BLaER1 treated with 17β-estradiol and CSF1 and Interleukin-3, amounts not matched to agents 10 nM and 100 nM (cell line): Measurements from ENCODE around the gene ARID1B.
A peak's percentile ranks its signal among the peaks of the same experiment; 100 is the strongest.

ENCODE experiments used
- H3K27ac ChIP-seq, 11 experiments: shearing (Covaris generic); formaldehyde crosslinking; 2 replicates each; pipeline ENCODE4 v1.8.1; 2022
- H3K27me3 ChIP-seq, 11 experiments: shearing (Covaris generic); formaldehyde crosslinking; 2 replicates each; pipeline ENCODE4 v1.8.1; 2022
- H3K36me3 ChIP-seq, 11 experiments: shearing (Covaris generic); formaldehyde crosslinking; 2 replicates each; pipeline ENCODE4 v1.8.1; 2022
- H3K4me1 ChIP-seq, 10 experiments: shearing (Covaris generic); formaldehyde crosslinking; 2 replicates each; pipeline ENCODE4 v1.8.1; 2022
- H3K4me2 ChIP-seq, 11 experiments: shearing (Covaris generic); formaldehyde crosslinking; 2 replicates each; pipeline ENCODE4 v1.8.1; 2022
- H3K4me3 ChIP-seq, 10 experiments: shearing (Covaris generic); formaldehyde crosslinking; 2 replicates each; pipeline ENCODE4 v1.8.1; 2022
- H3K9ac ChIP-seq, 11 experiments: shearing (Covaris generic); formaldehyde crosslinking; 2 replicates each; pipeline ENCODE4 v1.8.1; 2022
- H3K9me3 ChIP-seq, 11 experiments: shearing (Covaris generic); formaldehyde crosslinking; replicated peaks in 1 of 11; 2 replicates each; pipeline ENCODE4 v1.8.1; 2022
- H4K20me1 ChIP-seq, 11 experiments: shearing (Covaris generic); formaldehyde crosslinking; 2 replicates each; pipeline ENCODE4 v1.8.1; 2022
- Cebpa-rat ChIP-seq, 11 experiments: shearing (Covaris generic); IDR thresholded peaks; 2 replicates each; pipeline ENCODE4 v1.8.1; 2022

Gene ARID1B

DNA sequence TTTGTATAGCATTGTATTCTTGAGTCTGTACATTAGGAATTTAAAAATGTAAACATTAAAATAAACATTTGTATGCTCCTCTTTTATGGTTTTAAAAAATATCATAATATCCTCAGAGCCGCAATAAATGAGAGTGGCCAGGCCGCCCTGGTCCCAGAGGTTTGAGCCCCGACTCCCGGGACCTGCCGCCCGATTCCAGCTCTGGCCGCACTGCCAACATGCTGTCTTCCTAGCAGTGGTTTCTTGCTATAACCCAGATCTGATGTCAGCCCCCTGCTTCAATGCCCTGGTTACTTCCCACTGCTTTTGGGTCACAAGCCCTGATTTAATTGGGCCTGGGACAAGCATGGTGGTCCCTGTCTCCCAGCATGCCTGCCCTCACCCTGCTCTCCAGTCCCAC is 5.4 kb upstream of the ARID1B start:
- no peaks in the 10 kb centered on the region for H3K9me3 ChIP-seq
- no peak overlapping the region for H3K9ac ChIP-seq
- no peak overlapping the region for H3K4me3 ChIP-seq
- H3K27ac ChIP-seq = no peak overlapping the region
- H3K36me3 ChIP-seq = no peaks in the 10 kb centered on the region
- no peaks in the 10 kb centered on the region for H3K27me3 ChIP-seq
- no peaks in the 10 kb centered on the region for H4K20me1 ChIP-seq
- no peak overlapping the region for H3K4me2 ChIP-seq
- H3K4me1 ChIP-seq = peaks cover 18 to 31% (median 23%) of the 10 kb centered on the region in 10 experiments
- no peak for TF ChIP-seq Cebpa-rat (IDR thresholded peaks at IDR 0.05)

DNA sequence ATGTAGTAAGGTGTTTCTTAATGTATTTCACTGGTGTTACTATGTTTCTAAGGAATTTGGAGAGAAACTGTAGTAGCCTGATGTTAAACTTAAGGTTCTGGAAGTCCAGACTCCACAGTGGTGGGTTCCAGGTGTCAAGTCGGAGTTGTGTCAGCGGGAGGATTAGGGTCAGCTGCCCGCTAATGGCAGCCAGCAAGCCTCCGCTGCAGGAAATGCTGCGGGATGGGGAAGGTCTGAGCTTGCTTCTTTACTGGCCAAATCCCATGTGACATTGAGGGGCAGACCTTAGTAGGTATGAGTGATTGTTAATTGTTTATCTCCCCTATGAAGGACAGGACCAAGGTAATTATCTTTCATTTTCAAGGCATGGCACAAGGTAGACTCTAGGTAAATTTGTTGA is 3.7 kb upstream of the ARID1B start:
- peaks cover 18 to 25% (median 23%) of the 10 kb centered on the region in 10 experiments for H3K4me1 ChIP-seq
- no peak overlapping the region for H3K4me2 ChIP-seq
- no peaks in the 10 kb centered on the region for H3K9me3 ChIP-seq
- H3K4me3 ChIP-seq = no peak overlapping the region
- H3K36me3 ChIP-seq = no peaks in the 10 kb centered on the region
- no peak overlapping the region for H3K9ac ChIP-seq
- no peak for TF ChIP-seq Cebpa-rat (IDR thresholded peaks at IDR 0.05)
- H3K27me3 ChIP-seq = no peaks in the 10 kb centered on the region
- no peaks in the 10 kb centered on the region for H4K20me1 ChIP-seq
- no peak overlapping the region for H3K27ac ChIP-seq

DNA sequence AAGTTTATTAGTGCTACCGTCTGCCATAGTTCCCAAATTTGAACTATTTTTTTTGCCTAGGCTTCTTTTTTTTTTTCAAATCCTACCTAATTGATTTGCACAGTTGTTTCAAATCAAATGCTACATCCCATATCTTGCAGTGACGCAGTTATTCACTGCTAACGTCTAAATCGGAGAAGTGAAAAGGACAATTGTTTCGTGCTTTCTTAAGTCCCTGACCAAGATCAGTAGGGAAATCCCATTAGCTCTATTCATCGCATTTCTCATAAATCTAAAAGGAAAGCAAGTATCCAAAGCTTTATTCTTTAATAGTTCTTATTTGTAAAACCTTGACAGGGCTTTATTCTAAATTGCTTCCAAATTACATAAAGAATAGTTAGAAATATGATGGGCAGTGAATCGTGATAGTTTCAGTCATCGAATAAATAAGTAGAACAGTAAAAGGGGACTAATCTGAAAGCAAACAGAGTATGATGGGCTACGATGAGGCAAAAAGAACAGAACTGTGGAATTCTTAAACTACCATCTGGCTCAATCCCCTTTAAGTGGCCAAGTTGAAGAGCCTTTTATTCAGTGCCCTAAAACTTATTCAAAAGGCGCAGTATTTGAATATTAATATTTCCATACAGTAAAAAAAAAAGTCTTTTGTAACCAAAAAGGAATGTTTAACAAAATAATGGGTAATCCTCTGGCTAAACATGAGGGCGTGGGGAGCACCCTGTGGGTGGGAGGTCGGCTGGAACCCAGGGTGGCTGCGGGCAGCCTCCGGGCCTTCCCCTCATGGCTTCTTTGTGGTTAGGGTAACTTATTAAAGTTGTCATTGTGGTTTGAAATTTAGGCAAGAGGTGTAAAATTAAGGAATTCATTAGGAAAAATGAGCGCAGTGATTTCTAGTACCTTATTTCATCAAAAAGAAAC is 3.0 kb upstream of the ARID1B start:
- Histone ChIP-seq H3K27me3 (no peaks in the 10 kb centered on the region), H3K27ac (no peak overlapping the region), H4K20me1 (no peaks in the 10 kb centered on the region), H3K36me3 (no peaks in the 10 kb centered on the region), H3K9ac (peak overlapping the region in 1 of 11 experiments; percentile 62; a peak in 1 of 22 replicates), H3K4me3 (no peak overlapping the region), H3K4me1 (peaks cover 18 to 25% (median 23%) of the 10 kb centered on the region in 10 experiments), H3K9me3 (no peaks in the 10 kb centered on the region), H3K4me2 (peak overlapping the region in 10 of 11 experiments; percentile 6 to 93 (median 71); a peak in 18 of 22 replicates)
- no peak for TF ChIP-seq Cebpa-rat (IDR thresholded peaks at IDR 0.05)

DNA sequence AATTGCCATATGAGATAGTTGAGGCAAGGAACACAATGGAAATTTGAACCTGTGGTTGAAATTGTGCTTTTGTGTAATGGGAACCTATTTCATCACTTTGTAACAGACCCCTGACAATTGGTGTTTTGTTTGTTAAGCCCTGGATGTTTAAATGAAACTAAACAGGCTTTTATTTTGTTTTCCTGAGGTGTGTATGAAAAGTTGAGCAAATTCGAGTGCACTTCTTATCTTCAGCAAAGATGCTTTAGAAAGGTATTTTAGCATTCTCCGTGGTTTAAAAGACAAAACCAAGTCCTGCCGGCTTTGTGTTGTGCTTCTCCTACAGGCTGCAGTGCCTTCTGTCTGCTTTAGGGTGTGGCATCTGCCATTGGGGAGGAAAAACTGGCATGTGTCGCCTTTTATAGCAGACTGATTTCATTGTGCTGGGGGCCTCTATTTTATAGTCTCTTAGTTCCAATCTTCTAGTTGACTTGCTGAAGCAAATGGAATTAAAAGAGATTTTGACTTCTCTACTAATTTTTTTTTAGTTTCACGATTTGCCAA is 2.2 kb upstream of the ARID1B start:
- Histone ChIP-seq H3K9me3 (no peaks in the 10 kb centered on the region), H3K27ac (no peak overlapping the region), H3K9ac (peak overlapping the region in 3 of 11 experiments; percentile 24 to 62 (median 36); a peak in 4 of 22 replicates), H3K36me3 (no peaks in the 10 kb centered on the region), H3K4me1 (peaks cover 18 to 25% (median 23%) of the 10 kb centered on the region in 10 experiments), H3K4me2 (peak overlapping the region; percentile 6 to 93 (median 64); a peak in 21 of 22 replicates), H3K4me3 (no peak overlapping the region), H3K27me3 (no peaks in the 10 kb centered on the region), H4K20me1 (peaks cover 0 to 6% (median 3%) of the 10 kb centered on the region in 11 experiments; a peak in 12 of 22 replicates)
- no peak for TF ChIP-seq Cebpa-rat (IDR thresholded peaks at IDR 0.05)

DNA sequence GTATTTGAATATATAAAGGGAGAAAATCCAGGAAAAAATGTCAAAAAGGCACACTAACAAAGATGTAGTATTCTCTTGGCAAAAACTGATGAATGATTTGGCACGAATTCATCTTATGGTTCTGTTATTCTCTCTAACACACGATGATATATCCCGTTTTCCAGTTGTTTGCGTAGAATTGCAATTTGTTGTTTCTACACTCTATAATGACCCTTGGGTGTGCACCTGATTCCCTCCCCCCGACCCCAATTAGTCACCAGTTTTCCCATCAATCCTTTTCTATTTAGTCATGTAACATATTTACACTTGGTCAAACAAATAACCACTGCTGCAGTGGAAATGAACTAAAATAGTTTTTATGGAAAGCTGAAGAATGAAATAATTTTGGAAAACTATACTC is 1.5 kb upstream of the ARID1B start:
- Histone ChIP-seq H3K9ac (peak overlapping the region in 3 of 11 experiments; percentile 17 to 99 (median 32); a peak in 3 of 22 replicates), H3K9me3 (no peaks in the 10 kb centered on the region), H3K27ac (peak overlapping the region in 1 of 11 experiments; percentile 96; a peak in 1 of 22 replicates), H4K20me1 (peaks cover 0 to 13% (median 11%) of the 10 kb centered on the region in 11 experiments; a peak in 17 of 22 replicates), H3K27me3 (no peaks in the 10 kb centered on the region), H3K36me3 (no peaks in the 10 kb centered on the region), H3K4me1 (peaks cover 18 to 26% (median 23%) of the 10 kb centered on the region in 10 experiments), H3K4me3 (peak overlapping the region in 4 of 10 experiments; percentile 85 to 96 (median 92); a peak in 6 of 20 replicates), H3K4me2 (peak overlapping the region; percentile 78 to 97 (median 91); a peak in 21 of 22 replicates)
- TF ChIP-seq Cebpa-rat (IDR thresholded peaks at IDR 0.05) = no peak

DNA sequence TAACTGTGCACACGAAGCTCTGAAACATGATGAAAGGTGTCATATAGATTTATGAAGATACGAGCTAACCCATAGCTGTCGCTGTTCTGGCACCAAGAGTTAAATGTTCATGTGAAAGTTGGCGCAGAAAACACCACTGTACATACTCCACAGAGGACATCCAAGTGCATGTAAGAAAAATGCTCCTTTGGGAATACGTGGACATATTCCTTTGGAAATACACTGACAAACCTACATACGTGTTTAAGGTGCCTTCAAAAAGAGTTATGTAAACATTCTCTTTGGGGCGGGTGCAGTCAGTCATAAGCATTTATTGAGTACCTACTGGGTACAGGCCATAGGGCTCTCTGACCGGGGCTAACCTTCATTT is 723 bp upstream of the ARID1B start:
- no peaks in the 10 kb centered on the region for H3K36me3 ChIP-seq
- TF ChIP-seq Cebpa-rat (IDR thresholded peaks at IDR 0.05) = no peak
- H4K20me1 ChIP-seq = peaks cover 3 to 21% (median 18%) of the 10 kb centered on the region in 11 experiments; a peak in 19 of 22 replicates
- H3K4me3 ChIP-seq = peak overlapping the region; percentile 85 to 96 (median 94)
- H3K9me3 ChIP-seq = no peaks in the 10 kb centered on the region
- H3K9ac ChIP-seq = peak overlapping the region; percentile 98 to 100 (median 99)
- no peaks in the 10 kb centered on the region for H3K27me3 ChIP-seq
- peak overlapping the region; percentile 78 to 97 (median 91) for H3K4me2 ChIP-seq
- peaks cover 18 to 33% (median 23%) of the 10 kb centered on the region in 10 experiments for H3K4me1 ChIP-seq
- H3K27ac ChIP-seq = peak overlapping the region; percentile 96 to 100 (median 100)

DNA sequence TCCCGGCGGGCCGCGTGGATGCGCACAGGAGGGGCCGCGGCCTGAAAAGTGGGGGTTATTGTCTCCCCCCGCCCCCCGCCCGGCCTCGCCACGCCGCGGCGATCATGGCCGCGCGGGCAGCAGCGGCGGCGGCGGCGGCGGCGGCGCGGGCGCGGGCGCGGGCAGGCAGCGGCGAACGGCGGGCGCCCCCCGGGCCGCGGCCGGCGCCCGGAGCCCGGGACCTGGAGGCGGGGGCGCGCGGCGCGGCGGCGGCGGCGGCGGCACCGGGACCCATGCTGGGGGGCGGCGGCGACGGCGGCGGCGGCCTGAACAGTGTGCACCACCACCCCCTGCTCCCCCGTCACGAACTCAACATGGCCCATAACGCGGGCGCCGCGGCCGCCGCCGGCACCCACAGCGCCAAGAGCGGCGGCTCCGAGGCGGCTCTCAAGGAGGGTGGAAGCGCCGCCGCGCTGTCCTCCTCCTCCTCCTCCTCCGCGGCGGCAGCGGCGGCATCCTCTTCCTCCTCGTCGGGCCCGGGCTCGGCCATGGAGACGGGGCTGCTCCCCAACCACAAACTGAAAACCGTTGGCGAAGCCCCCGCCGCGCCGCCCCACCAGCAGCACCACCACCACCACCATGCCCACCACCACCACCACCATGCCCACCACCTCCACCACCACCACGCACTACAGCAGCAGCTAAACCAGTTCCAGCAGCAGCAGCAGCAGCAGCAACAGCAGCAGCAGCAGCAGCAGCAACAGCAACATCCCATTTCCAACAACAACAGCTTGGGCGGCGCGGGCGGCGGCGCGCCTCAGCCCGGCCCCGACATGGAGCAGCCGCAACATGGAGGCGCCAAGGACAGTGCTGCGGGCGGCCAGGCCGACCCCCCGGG is 637 bp downstream of the ARID1B start:
- Histone ChIP-seq H3K27me3 (no peaks in the 10 kb centered on the region), H3K36me3 (no peaks in the 10 kb centered on the region), H3K9ac (peak overlapping the region; percentile 98 to 100 (median 99)), H3K27ac (peak overlapping the region; percentile 96 to 100 (median 100)), H3K9me3 (no peaks in the 10 kb centered on the region), H3K4me2 (peak overlapping the region; percentile 78 to 97 (median 91)), H4K20me1 (peaks cover 9 to 34% (median 32%) of the 10 kb centered on the region in 11 experiments; a peak in 20 of 22 replicates), H3K4me1 (peaks cover 23 to 44% (median 28%) of the 10 kb centered on the region in 10 experiments), H3K4me3 (peak overlapping the region; percentile 85 to 96 (median 94))
- no peak for TF ChIP-seq Cebpa-rat (IDR thresholded peaks at IDR 0.05)

DNA sequence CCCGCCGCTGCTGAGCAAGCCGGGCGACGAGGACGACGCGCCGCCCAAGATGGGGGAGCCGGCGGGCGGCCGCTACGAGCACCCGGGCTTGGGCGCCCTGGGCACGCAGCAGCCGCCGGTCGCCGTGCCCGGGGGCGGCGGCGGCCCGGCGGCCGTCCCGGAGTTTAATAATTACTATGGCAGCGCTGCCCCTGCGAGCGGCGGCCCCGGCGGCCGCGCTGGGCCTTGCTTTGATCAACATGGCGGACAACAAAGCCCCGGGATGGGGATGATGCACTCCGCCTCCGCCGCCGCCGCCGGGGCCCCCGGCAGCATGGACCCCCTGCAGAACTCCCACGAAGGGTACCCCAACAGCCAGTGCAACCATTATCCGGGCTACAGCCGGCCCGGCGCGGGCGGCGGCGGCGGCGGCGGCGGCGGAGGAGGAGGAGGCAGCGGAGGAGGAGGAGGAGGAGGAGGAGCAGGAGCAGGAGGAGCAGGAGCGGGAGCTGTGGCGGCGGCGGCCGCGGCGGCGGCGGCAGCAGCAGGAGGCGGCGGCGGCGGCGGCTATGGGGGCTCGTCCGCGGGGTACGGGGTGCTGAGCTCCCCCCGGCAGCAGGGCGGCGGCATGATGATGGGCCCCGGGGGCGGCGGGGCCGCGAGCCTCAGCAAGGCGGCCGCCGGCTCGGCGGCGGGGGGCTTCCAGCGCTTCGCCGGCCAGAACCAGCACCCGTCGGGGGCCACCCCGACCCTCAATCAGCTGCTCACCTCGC is 1.5 kb downstream of the ARID1B start:
- peaks cover 0 to 4% (median 0%) of the 10 kb centered on the region in 11 experiments; a peak in 2 of 22 replicates for H3K36me3 ChIP-seq
- H3K27ac ChIP-seq = peak overlapping the region; percentile 96 to 100 (median 100)
- H3K27me3 ChIP-seq = no peaks in the 10 kb centered on the region
- peak overlapping the region; percentile 98 to 100 (median 99) for H3K9ac ChIP-seq
- peak overlapping the region; percentile 59 to 91 (median 88) for H3K4me2 ChIP-seq
- H3K4me3 ChIP-seq = peak overlapping the region; percentile 85 to 96 (median 94)
- no peaks in the 10 kb centered on the region for H3K9me3 ChIP-seq
- peaks cover 13 to 43% (median 40%) of the 10 kb centered on the region in 11 experiments; a peak in 20 of 22 replicates for H4K20me1 ChIP-seq
- no peak for TF ChIP-seq Cebpa-rat (IDR thresholded peaks at IDR 0.05)
- H3K4me1 ChIP-seq = peaks cover 31 to 52% (median 35%) of the 10 kb centered on the region in 10 experiments
